ENCODE data around the gene FILIP1L.

- TF ChIP-seq CTCF (IDR thresholded peaks at IDR 0.05) (no peak), POLR2A (IDR thresholded peaks at IDR 0.05) (no peak)
These were observed 114.8 kb downstream of the FILIP1L start for GRCh38 chr3:99999536-99999935.

All from adrenal gland (tissue), 5 donors.